ENCODE results near the gene SPATA1. TPM values are rescaled to one million over a fixed set of nuclear protein-coding genes. Genes with fewer than 3 reads are reported as not detected.

SPATA1 gene
- 0.40 to 1.3 TPM (median 0.41 TPM) in 3 of 5 replicates, not detected in the others for total RNA-seq (2022; extraction: Qiagen RNA extraction; ENCODE audit: low read depth)

GRCh38 chr1:84506002-84506728 is at the start of gene SPATA1, which contains the start of gene GNG5:
Gene SPATA1, plus strand, starts transcription at chr1:84506386. Its CDS starts 9,974 bp downstream, at chr1:84516360.
Gene GNG5, minus strand, starts transcription at chr1:84506581. Its CDS starts 490 bp downstream, at chr1:84506091.

GRCh38 chr1:84478876-84479868 is 27.0 kb upstream of the SPATA1 start, which contains the start of gene RPF1:
Gene RPF1, plus strand, starts transcription at chr1:84479266. Its CDS starts 16 bp downstream, at chr1:84479282.

GRCh38 chr1:84573967-84574842 is 68.0 kb downstream of the SPATA1 start, which contains the start of gene CTBS:
Gene CTBS, minus strand, starts transcription at chr1:84574440. Its CDS starts 25 bp downstream, at chr1:84574415.

Other genes with a start within 250 kb of the SPATA1 start
- gene SAMD13, start 204.7 kb upstream of the SPATA1 start, total RNA-seq (2022; extraction: Qiagen RNA extraction; ENCODE audit: low read depth), result 0.19 to 0.72 TPM (median 0.45 TPM) in 5 replicates
- gene DNASE2B, start 107.9 kb upstream of the SPATA1 start, total RNA-seq (2022; extraction: Qiagen RNA extraction; ENCODE audit: low read depth), result not detected in 5 replicates
- 29.0 to 34.1 TPM (median 33.6 TPM) in 5 replicates for gene RPF1, start 27.1 kb upstream of the SPATA1 start, total RNA-seq (2022; extraction: Qiagen RNA extraction; ENCODE audit: low read depth)
- gene GNG5, start 195 bp downstream of the SPATA1 start, total RNA-seq (2022; extraction: Qiagen RNA extraction; ENCODE audit: low read depth), result 188 to 199 TPM (median 190 TPM) in 5 replicates
- 3.7 to 6.8 TPM (median 6.0 TPM) in 5 replicates for gene CTBS, start 68.1 kb downstream of the SPATA1 start, total RNA-seq (2022; extraction: Qiagen RNA extraction; ENCODE audit: low read depth)
- gene SSX2IP, start 184.1 kb downstream of the SPATA1 start, total RNA-seq (2022; extraction: Qiagen RNA extraction; ENCODE audit: low read depth), result 10.4 to 14.2 TPM (median 13.1 TPM) in 5 replicates